Mucosa of gallbladder (tissue), 1 donor: ENCODE data around the gene C1QTNF9B. TPM values are rescaled to one million over a fixed set of nuclear protein-coding genes. Genes with fewer than 3 reads are reported as not detected.
"Not testable (repeated sequence)": the region's sequence is repeated elsewhere in the genome, so short reads cannot be mapped to it uniquely, and the experiment has no call there.

Source experiments
- DNase-seq: peaks from one replicate; pipeline ENCODE4 v3.0.0-alpha.2; 2020; ENCODE audit warnings: low spot score
- total RNA-seq: library from RNA; stranded (reverse); gene quantifications from one replicate; pipeline ENCODE4 v1.2.1, GENCODE V29; 2021
- donor health status: DM: no; HTN: no; CAD: no.

The C1QTNF9B gene
- not detected for total RNA-seq

GRCh38 chr13:23897452-23897919 lies at the start of gene C1QTNF9B:
C1QTNF9B (minus strand) TSS chr13:23897502.
- DNase-seq: not testable (repeated sequence)

GRCh38 chr13:23946900-23947299 lies 49.6 kb upstream of the C1QTNF9B start:
- no peak for DNase-seq

- no peak for DNase-seq
Observed at GRCh38 chr13:23946067-23946466, 48.8 kb upstream of the C1QTNF9B start.

DNA sequence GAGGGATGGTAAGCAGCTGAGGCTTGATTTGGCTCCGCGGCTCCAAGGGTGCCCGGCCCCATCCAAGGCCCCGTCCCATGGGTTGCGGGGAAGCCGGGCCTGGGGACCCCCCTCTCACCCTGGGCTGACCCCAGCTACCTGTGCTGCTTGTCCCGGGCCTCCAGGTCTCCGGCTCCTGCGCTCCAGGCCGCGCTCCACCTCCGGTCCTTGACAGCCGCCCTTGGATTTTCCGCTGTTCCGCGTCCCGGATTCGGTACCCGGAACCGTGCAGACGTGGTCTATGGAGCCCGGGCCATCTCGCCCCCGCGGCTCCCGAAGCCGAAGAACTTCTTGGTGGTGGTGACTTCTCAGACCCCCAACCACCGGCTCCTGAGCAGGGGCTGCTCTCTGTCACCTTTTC lies 48.3 kb upstream of the C1QTNF9B start:
- DNase-seq: no peak

GRCh38 chr13:23941211-23941610 lies 43.9 kb upstream of the C1QTNF9B start:
- DNase-seq: no peak

DNA sequence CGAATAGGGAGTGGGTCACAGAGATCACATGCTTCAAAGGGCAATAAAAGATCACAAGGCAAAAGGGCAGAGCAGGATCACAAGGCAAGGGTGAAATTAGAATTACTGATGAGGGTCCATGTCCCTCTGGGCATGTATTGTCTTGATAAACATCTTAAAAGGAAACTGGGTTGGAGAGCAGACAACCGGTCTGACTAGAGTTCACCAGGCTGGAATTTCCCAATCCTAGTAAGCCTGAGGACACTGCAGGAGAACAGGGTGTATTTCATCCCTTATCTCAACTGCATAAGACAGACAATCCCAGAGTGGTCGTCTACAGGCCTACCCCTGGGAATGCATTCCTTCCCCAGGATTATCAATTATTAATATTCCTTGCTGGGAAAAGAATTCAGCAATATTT lies 42.4 kb upstream of the C1QTNF9B start:
- DNase-seq: not testable (repeated sequence)

DNA sequence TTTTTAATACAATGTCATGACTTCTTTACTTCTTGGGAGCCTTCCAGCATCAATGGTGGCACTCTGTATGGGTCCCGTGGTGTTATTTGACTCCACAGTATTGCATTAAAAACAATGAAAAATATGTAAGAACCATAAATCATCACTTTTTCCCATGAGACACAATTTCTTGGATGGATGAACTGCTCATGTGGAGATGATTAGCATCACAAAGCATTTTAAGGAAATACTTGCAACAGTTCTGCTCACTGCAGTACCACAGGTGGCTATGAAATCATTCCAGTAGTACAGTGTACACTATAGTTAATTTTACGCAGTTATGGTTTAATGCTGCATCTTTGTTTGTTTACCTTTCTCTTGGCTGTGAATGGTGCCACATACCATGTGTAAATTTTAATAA lies 37.2 kb upstream of the C1QTNF9B start:
- no peak for DNase-seq

DNA sequence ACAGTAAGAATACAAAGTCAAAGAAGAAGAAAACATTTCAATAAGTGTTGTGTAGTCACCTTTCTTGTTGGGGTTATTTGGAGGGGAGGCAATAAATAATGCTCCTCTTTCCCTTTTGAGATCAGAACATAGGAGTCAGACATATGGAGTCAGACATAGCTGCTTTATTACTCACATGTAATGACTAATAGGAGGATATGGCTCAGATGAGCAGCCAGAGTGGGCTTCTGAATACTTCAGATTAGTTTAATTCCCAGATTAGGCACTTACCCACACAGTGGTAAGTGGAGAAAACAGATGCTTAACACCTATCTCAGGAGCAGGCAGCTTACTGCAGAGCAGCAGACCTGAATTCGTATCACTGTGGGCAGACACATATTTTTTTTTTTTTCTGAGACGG lies 31.7 kb upstream of the C1QTNF9B start:
- no peak for DNase-seq

- DNase-seq: no peak
Observed at GRCh38 chr13:23923031-23923430, 25.7 kb upstream of the C1QTNF9B start.

- no peak for DNase-seq
Observed at GRCh38 chr13:23922005-23922932, 25.0 kb upstream of the C1QTNF9B start.

DNA sequence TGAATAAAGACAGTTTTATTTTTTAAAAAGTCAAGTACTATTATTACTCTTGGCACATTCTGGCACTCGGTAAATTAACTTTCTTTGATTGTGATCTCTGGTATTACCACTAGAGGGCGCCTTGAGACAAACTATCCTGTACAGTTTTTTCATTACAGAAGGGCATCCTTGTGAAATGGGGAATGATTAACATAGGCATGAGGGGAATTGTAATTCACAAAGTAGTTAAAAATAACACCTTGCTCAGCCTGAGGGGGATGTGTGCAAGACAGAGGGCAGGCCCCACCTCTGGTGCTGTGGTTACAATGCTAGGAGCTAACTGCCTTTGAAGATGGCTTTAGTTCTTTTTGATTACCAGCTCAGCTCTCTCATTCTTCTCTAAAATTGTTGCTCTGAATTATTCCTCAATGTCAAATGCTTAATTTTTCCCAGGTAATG lies 24.2 kb upstream of the C1QTNF9B start:
- no peak for DNase-seq

- DNase-seq: no peak
Observed at GRCh38 chr13:23919006-23919405, 21.7 kb upstream of the C1QTNF9B start.

- DNase-seq: no peak
Observed at GRCh38 chr13:23918208-23918607, 20.9 kb upstream of the C1QTNF9B start.

DNA sequence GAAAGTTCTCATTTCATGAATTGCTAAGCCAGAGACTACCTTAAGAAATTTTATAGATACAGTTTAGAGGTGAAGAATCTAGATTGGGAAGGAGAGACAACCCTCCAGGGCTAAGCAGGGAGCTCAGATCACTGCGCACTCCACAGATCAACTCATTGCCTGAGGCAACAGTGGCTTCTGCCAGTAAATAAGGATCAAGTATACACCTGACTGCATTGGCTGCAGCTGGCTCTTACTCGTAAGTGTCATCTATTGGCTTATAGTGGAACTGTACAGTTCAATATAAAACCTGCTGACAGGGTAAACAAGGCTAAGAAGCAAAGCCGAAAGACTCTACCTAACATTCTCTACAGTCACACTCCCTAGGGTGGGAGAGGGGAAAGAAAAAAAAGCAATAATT lies 18.0 kb upstream of the C1QTNF9B start:
- no peak for DNase-seq

GRCh38 chr13:23912469-23912868 lies 15.2 kb upstream of the C1QTNF9B start:
- DNase-seq: no peak

GRCh38 chr13:23909606-23910005 lies 12.3 kb upstream of the C1QTNF9B start:
- DNase-seq: no peak

DNA sequence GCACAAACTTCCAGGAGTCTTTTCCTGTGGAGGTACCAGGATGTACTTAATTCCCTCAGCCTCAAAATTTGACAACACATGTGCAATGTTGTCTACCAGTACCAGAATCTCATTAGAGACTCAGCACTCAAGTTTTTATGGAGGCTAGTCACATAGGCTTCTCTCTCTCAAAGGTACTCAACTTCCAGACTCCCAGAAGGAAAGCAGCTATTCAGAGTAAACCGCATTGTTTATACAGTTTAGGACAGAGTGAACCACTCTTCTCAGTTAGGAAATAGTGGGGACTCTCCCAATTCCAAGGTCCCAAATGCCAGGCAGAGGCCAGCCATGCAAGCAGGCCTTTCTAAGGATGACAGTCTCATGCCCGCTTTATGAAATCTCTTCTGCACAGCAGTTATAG lies 8.5 kb upstream of the C1QTNF9B start:
- no peak for DNase-seq

GRCh38 chr13:23903906-23904280 lies 6.6 kb upstream of the C1QTNF9B start:
- no peak for DNase-seq

DNA sequence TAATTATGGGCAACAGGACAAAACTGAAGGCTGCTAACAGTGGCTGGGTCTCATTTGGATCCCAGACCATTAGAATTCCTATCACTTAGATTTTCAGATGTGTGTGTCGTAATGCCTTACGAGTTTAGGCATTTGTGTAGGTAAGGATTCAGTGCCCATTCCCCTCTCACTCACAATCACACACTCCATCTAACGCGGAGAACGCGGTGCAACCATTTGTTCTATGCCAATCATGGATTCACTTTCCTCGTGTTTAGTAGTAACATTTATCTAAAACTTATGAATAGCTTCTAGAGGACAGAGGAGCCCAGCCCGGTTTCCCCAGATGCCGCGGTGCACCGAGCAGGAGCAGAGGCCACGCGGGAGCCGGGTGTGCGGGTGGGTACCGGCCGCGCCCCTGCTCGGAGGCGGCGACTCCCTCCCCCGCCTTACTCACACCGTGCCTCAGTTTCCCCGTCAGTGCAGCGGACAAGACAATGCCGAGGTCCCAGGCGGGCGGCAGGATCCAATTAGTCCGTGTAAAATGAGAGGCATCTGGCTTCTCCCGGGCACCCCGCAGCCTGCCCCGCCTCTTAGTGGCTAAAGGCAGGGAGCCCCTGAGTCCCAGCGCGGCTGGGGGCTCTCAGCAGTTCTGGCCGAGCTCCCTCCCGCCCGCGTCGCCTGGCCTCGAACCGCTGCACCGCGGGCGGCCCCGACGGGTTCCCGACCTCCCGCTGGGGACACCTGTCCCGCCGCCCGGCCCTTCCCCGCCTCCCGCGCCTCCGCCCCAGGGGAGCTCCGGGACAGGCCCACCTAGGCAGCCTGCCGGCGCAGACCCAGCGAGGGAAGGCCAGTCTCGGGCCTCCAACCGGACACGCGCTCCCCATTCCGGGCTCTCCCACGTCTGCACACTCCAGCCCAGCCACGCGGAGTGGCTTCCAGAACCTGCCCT lies 5.9 kb upstream of the C1QTNF9B start:
- DNase-seq: no peak

- DNase-seq: no peak
Observed at GRCh38 chr13:23901365-23901764, 4.1 kb upstream of the C1QTNF9B start.

GRCh38 chr13:23899555-23899954 lies 2.3 kb upstream of the C1QTNF9B start:
- peak; percentile 30 for DNase-seq

DNA sequence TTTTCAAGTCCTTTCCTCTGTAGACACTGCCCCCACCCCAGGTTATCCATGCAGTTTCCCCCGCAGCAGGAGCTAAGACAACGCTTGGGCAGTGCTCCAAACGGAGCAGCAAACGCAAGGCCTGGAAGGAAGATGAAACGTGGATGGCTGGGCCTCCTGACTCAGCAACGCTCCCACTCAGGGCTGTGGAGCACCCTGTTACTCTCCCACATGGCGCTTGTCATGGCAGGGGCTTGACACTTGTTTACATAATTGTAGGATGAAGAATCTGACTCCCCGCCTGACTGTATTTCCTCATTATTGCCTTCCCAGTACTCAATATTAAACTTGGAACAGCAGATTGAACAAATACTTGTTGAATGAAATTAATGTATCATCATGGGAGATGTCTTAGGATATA lies 799 bp upstream of the C1QTNF9B start:
- peak; percentile 31 for DNase-seq
